SK-N-SH (cell line): ENCODE data around the gene UBE2D4. TPM values are rescaled to one million over a fixed set of nuclear protein-coding genes. Genes with fewer than 3 reads are reported as not detected.
A peak's percentile ranks its signal among the peaks of the same experiment; 100 is the strongest.

Experiments used
- CTCF ChIA-PET: fragments of 300-600, 350-600 bp; formaldehyde crosslinking; extraction: SDS; loops from one replicate; lab custom pipeline; 2021; lab: Yijun Ruan, JAX
- POLR2A ChIA-PET: fragments of 350-600 bp; sonication (Branson Sonifier 250); formaldehyde crosslinking; extraction: SDS; loops from one replicate; lab custom pipeline; 2020; ENCODE audit warnings: antibody characterized with exemption, inconsistent platforms; lab: Yijun Ruan, JAX
- DNase-seq: peaks from one replicate; pipeline ENCODE4 v3.0.0; 2012
- H2AFZ ChIP-seq: fragments of 200-600 bp; sonication (generic); 2 replicates; pipeline ENCODE4 v1.8.1; 2016; ENCODE audit warnings: antibody characterized with exemption, mild to moderate bottlenecking, low read depth
- H3F3A ChIP-seq: fragments of 200-600 bp; sonication (generic); replicated peaks from 2 replicates; pipeline ENCODE3; 2016; ENCODE audit warnings: antibody characterized with exemption, mild to moderate bottlenecking; ENCODE audit not compliant: insufficient read depth
- H3K27ac ChIP-seq, 2 experiments: fragments of 200-500 bp in 1 of 2; fragments of 200-600 bp in 1 of 2; sonication (Bioruptor generic) in 1 of 2; sonication (generic), shearing (Covaris generic) in 1 of 2; 2 replicates each; pipeline versions ENCODE4 v1.5.1 to v1.6.1; 2014 to 2016; ENCODE audit warnings: low read depth in 2 of 2, inconsistent platforms in 1 of 2, low read length in 1 of 2, mild to moderate bottlenecking in 1 of 2, mixed read lengths in 1 of 2
- H3K27me3 ChIP-seq: fragments of 200-600 bp; sonication (generic), shearing (Covaris generic); 2 replicates; pipeline ENCODE4 v1.6.1; 2016; ENCODE audit warnings: mixed run types; ENCODE audit not compliant: insufficient read depth
- H3K36me3 ChIP-seq, 2 experiments: fragments of 200-500 bp in 1 of 2; fragments of 200-600 bp in 1 of 2; sonication (Bioruptor generic) in 1 of 2; sonication (generic) in 1 of 2; replicated peaks in 1 of 2; 2 replicates each; pipeline versions ENCODE3 to v1.5.1; 2014 to 2016; ENCODE audit warnings: low read length in 1 of 2, mild to moderate bottlenecking in 1 of 2; ENCODE audit not compliant: insufficient read depth in 2 of 2, control insufficient read depth in 1 of 2
- H3K4me1 ChIP-seq, 2 experiments: fragments of 200-500 bp in 1 of 2; fragments of 200-600 bp in 1 of 2; sonication (Bioruptor generic) in 1 of 2; sonication (generic), shearing (Covaris generic) in 1 of 2; 2 replicates each; pipeline versions ENCODE4 v1.5.1 to v1.6.1; 2014 to 2016; ENCODE audit warnings: low read depth in 1 of 2, low read length in 1 of 2, mixed run types in 1 of 2; ENCODE audit not compliant: insufficient read depth in 2 of 2, control insufficient read depth in 1 of 2
- H3K4me2 ChIP-seq: fragments of 200-600 bp; sonication (generic), shearing (Covaris generic); 2 replicates; pipeline ENCODE4 v1.6.1; 2017; ENCODE audit warnings: mixed run types
- H3K4me3 ChIP-seq, 2 experiments: fragments of 200-500 bp in 1 of 2; fragments of 200-600 bp in 1 of 2; sonication (Bioruptor generic) in 1 of 2; sonication (generic), shearing (Covaris generic) in 1 of 2; 2 replicates each; pipeline versions ENCODE4 v1.5.1 to v1.8.1; 2014 to 2016; ENCODE audit warnings: low read depth in 2 of 2, inconsistent platforms in 1 of 2, low read length in 1 of 2, mild to moderate bottlenecking in 1 of 2, mixed read lengths in 1 of 2, moderate library complexity in 1 of 2
- H3K79me2 ChIP-seq: fragments of 200-600 bp; sonication (generic); 2 replicates; pipeline ENCODE4 v1.8.1; 2017; ENCODE audit warnings: mild to moderate bottlenecking; ENCODE audit not compliant: insufficient read depth
- H3K9ac ChIP-seq: fragments of 200-600 bp; sonication (generic); 2 replicates; pipeline ENCODE4 v1.6.1; 2017; ENCODE audit warnings: mixed run types
- H3K9me2 ChIP-seq: fragments of 200-600 bp; sonication (generic); 2 replicates; pipeline ENCODE4 v1.6.1; 2017; ENCODE audit warnings: mixed run types
- H3K9me3 ChIP-seq: fragments of 200-600 bp; sonication (generic); 2 replicates; pipeline ENCODE4 v1.6.1; 2017; ENCODE audit warnings: mixed run types, mild to moderate bottlenecking, moderate library complexity
- H4K20me1 ChIP-seq: fragments of 200-600 bp; sonication (generic); 2 replicates; pipeline ENCODE4 v1.6.1; 2017; ENCODE audit warnings: mild to moderate bottlenecking, mixed run types; ENCODE audit not compliant: insufficient read depth
- CHD2 ChIP-seq: fragments of 150-350 bp; IDR thresholded peaks from 2 replicates; pipeline ENCODE4 v1.6.1; 2018; ENCODE audit warnings: low read length; ENCODE audit not compliant: partially characterized antibody
- EP300 ChIP-seq, 2 experiments: IDR thresholded peaks; 2 replicates each; pipeline versions ENCODE4 v1.4.0 to v1.6.1; 2012; ENCODE audit warnings: borderline replicate concordance in 1 of 2, low read depth in 1 of 2, low read length in 1 of 2
- EZH2phosphoT487 ChIP-seq: fragments of 200-600 bp; sonication (generic); IDR thresholded peaks from 2 replicates; pipeline ENCODE4 v1.6.1; 2017; ENCODE audit warnings: low read depth, mixed run types, mild to moderate bottlenecking, antibody characterized with exemption, moderate library complexity, borderline replicate concordance
- FOSL2 ChIP-seq: IDR thresholded peaks from 2 replicates; pipeline ENCODE4 v1.4.0; 2012; ENCODE audit warnings: low read depth, mild to moderate bottlenecking, moderate library complexity, borderline replicate concordance
- GABPA ChIP-seq: IDR thresholded peaks from 2 replicates; pipeline ENCODE4 v1.4.0; 2012; ENCODE audit warnings: low read depth, mild to moderate bottlenecking
- IRF3 ChIP-seq: fragments of 150-350 bp; IDR thresholded peaks from 2 replicates; pipeline ENCODE4 v1.6.1; 2016; ENCODE audit warnings: mild to moderate bottlenecking, low read depth, low read length
- MAX ChIP-seq: IDR thresholded peaks from 2 replicates; pipeline ENCODE4 v1.4.0; 2012; ENCODE audit warnings: low read depth
- MEF2A ChIP-seq: IDR thresholded peaks from 2 replicates; pipeline ENCODE4 v1.4.0; 2012; ENCODE audit warnings: low read depth, borderline replicate concordance
- MXI1 ChIP-seq: IDR thresholded peaks from 2 replicates; pipeline ENCODE4 v1.6.1; 2012; ENCODE audit warnings: mild to moderate bottlenecking, low read depth, low read length, improper control_type of control experiment
- NFIC ChIP-seq: IDR thresholded peaks from 2 replicates; pipeline ENCODE4 v1.4.0; 2012; ENCODE audit warnings: borderline replicate concordance
- NRF1 ChIP-seq: IDR thresholded peaks from 2 replicates; pipeline ENCODE4 v1.6.1; 2012; ENCODE audit warnings: low read depth, mild to moderate bottlenecking, low read length
- POLR2AphosphoS5 ChIP-seq: IDR thresholded peaks from 2 replicates; pipeline ENCODE4 v1.6.1; 2012; ENCODE audit warnings: low read depth, low read length
- RAD21 ChIP-seq: IDR thresholded peaks from 2 replicates; pipeline ENCODE4 v1.6.1; 2012; ENCODE audit warnings: mild to moderate bottlenecking, low read length
- RCOR1 ChIP-seq: fragments of 150-350 bp; IDR thresholded peaks from 2 replicates; pipeline ENCODE4 v1.6.1; 2017; ENCODE audit warnings: antibody characterized with exemption, low read length
- RFX5 ChIP-seq: IDR thresholded peaks from 2 replicates; pipeline ENCODE4 v1.6.1; 2012; ENCODE audit warnings: mild to moderate bottlenecking, improper control_type of control experiment, low read length
- SIN3A ChIP-seq: IDR thresholded peaks from 2 replicates; pipeline ENCODE4 v1.6.1; 2012; ENCODE audit warnings: low read depth, mild to moderate bottlenecking, low read length, moderate library complexity, borderline replicate concordance
- YY1 ChIP-seq: IDR thresholded peaks from 2 replicates; pipeline ENCODE4 v1.4.0; 2012; ENCODE audit warnings: low read depth, mild to moderate bottlenecking
- WGBS: methylation state at CpG from one replicate; pipeline ENCODE4 v1.1.6; 2017; ENCODE audit warnings: low lambda C conversion rate; 5-methylcytosine and 5-hydroxymethylcytosine counted together
- polyA plus RNA-seq, 3 experiments: library from polyadenylated mRNA; depleted of rRNA; stranded (reverse); fragments of >200 nt; gene quantifications; 2 replicates each; pipeline ENCODE4 v1.2.3, GENCODE V29; 2012

The UBE2D4 gene
- polyA plus RNA-seq, 1 of the 3 experiments (the other 2 are of a cell fraction), result 22.8 TPM

- H3K9me3 ChIP-seq, result no peaks in the 10 kb centered on the region
- ChIA-PET CTCF (interaction anchor here (0.6 to 2.2 kb wide), 10 partner anchors 9 to 419 kb away, joined by 3 to 8 read pairs (median 4); partner anchors contain the start of gene STK17A), POLR2A (interaction anchor here (0.6 to 1.2 kb wide), 3 partner anchors 14 to 36 kb away, joined by 3 to 4 read pairs (median 3); partner anchors contain the start of gene MRPS24)
- WGBS, result 41% methylated on average over 8 of the region's 8 CpGs
- peaks cover 30% of the 10 kb centered on the region for H4K20me1 ChIP-seq
- peak overlapping the region; percentile 65; the same call in 1 of the 2 replicates for H2AFZ ChIP-seq
- peaks cover 4 to 5% of the 10 kb centered on the region in 2 experiments for H3K36me3 ChIP-seq
- peak overlapping the region; percentile 65 to 80 for H3K4me3 ChIP-seq
- H3K4me1 ChIP-seq, result peaks cover 4 to 23% of the 10 kb centered on the region in 2 experiments; a peak in 2 of 4 replicates
- peak overlapping the region; percentile 80 for H3K9ac ChIP-seq
- no peaks in the 10 kb centered on the region for H3K9me2 ChIP-seq
- peak overlapping the region; percentile 85 for H3K4me2 ChIP-seq
- TF ChIP-seq MXI1 (0 out of 2 replicates have a peak, but pooled peaks have one; percentile 5), MEF2A (no peak)
- TF ChIP-seq, all 33 proteins: peak for 1
- Histone ChIP-seq H3F3A (no peaks in the 10 kb centered on the region), H3K27me3 (no peaks in the 10 kb centered on the region), H3K79me2 (peaks cover 56% of the 10 kb centered on the region), H3K27ac (peak overlapping the region; percentile 34 to 81; a peak in 3 of 4 replicates)
- DNase-seq, result peak; percentile 72
Measured at GRCh38 chr7:43905209-43905946, 20.9 kb upstream of the UBE2D4 start.

- peak overlapping the region; percentile 34 to 81; a peak in 3 of 4 replicates for H3K27ac ChIP-seq
- CTCF ChIA-PET, result interaction anchor here (1.8 to 2.2 kb wide), 2 partner anchors 8 to 12 kb away, joined by 8 read pairs; no protein-coding TSS in a partner anchor
- TF ChIP-seq POLR2AphosphoS5 (no peak), RFX5 (no peak), YY1 (0 out of 2 replicates have a peak, but pooled peaks have one; percentile 50), RCOR1 (no peak), CHD2 (peak; percentile 39), GABPA (no peak), SIN3A (peak; percentile 88; the same call in 1 of the 2 replicates), NRF1 (no peak), RAD21 (no peak), MXI1 (peak; percentile 65), EZH2phosphoT487 (no peak), FOSL2 (no peak), EP300 (IDR thresholded peaks at IDR 0.05; ENCODE audit: borderline replicate concordance in 1 of 2, low read depth in 1 of 2, low read length in 1 of 2) (no peak), IRF3 (no peak), NFIC (no peak), MAX (0 out of 2 replicates have a peak, but pooled peaks have one; percentile 6)
- TF ChIP-seq, all 33 proteins: peak for 5
- Histone ChIP-seq H3K27me3 (no peaks in the 10 kb centered on the region), H4K20me1 (peaks cover 26% of the 10 kb centered on the region), H3K4me2 (peak overlapping the region; percentile 85), H3K4me3 (peak overlapping the region; percentile 65 to 80), H3K4me1 (peaks cover 4 to 23% of the 10 kb centered on the region in 2 experiments; a peak in 2 of 4 replicates), H3K9me3 (no peaks in the 10 kb centered on the region), H3K9ac (peak overlapping the region; percentile 80), H3F3A (no peaks in the 10 kb centered on the region), H3K36me3 (peaks cover under 1 to 5% of the 10 kb centered on the region in 2 experiments), H3K9me2 (no peaks in the 10 kb centered on the region), H2AFZ (peak overlapping the region; percentile 65), H3K79me2 (peaks cover 51% of the 10 kb centered on the region)
- peak; percentile 89 for DNase-seq
- under 1% methylated on average over 21 of the region's 43 CpGs for WGBS
- POLR2A ChIA-PET, result interaction anchor here (1.2 kb wide), 1 partner anchor 36 kb away, joined by 3 read pairs; the partner anchor contains the start of gene MRPS24
Measured at GRCh38 chr7:43905956-43906330, 20.3 kb upstream of the UBE2D4 start.
